ENCODE measurements around the gene ZNF480. TPM values are rescaled to one million over a fixed set of nuclear protein-coding genes. Genes with fewer than 3 reads are reported as not detected.
A peak's percentile ranks its signal among the peaks of the same experiment; 100 is the strongest.

The ZNF480 gene
- total and polyA plus RNA-seq, 2 of the 13 experiments (the other 11 are each of a cell fraction or from before 2014, with no cell fraction given), result 2.1 to 9.6 TPM

DNA sequence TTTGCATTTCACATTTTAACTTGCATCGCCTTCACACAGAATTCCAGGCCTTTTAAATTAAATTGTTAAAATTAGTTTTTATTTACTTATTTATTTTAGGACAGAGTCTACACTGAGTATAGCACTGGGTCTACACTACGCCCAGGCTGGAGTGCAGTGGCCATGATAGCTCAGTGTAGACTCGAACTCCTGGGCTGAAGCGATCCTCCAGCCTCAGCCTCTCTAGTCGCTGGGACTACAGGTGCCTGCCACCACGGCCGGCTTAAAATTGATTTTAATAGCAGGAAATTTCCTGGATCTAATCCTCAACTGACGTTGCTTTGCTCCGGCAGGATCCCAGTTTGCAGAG is 38.8 kb downstream of the ZNF480 start:
- WGBS (ENCODE audit: low lambda C conversion rate), result 78% methylated on average over 8 of the region's 9 CpGs
- Histone ChIP-seq H3K9me3 (ENCODE audit: low read length) (peaks cover 63% of the 10 kb centered on the region), H3K9ac (ENCODE audit: insufficient read depth, low read depth, low read length) (no peak overlapping the region), H3K4me3 (replicated peaks in 1 of 3; ENCODE audit: insufficient read depth in 1 of 3, low read depth in 2 of 3, low read length in 3 of 3) (peak overlapping the region; percentile 64 to 79 (median 72)), H3K27ac (ENCODE audit: extremely low read length, insufficient read depth, low read length) (no peak overlapping the region), H4K20me1 (ENCODE audit: insufficient read depth, low read length) (no peaks in the 10 kb centered on the region), H2AFZ (ENCODE audit: low read length) (no peak overlapping the region), H3K4me2 (ENCODE audit: low read depth, low read length) (peak overlapping the region; percentile 61), H3K4me1 (ENCODE audit: insufficient read depth, low read length) (no peaks in the 10 kb centered on the region), H3K27me3 (ENCODE audit: control insufficient read depth in 1 of 2, insufficient read depth in 2 of 2, low read length in 2 of 2) (no peaks in the 10 kb centered on the region), H3K79me2 (ENCODE audit: insufficient read depth, low read length) (no peaks in the 10 kb centered on the region), H3K36me3 (replicated peaks in 1 of 2; ENCODE audit: control insufficient read depth in 1 of 2, insufficient read depth in 2 of 2, low read length in 2 of 2) (no peaks in the 10 kb centered on the region)
- intact Hi-C loops (cut with micrococcal nuclease; ENCODE audit: unreplicated experiment) (no loop called here), in situ Hi-C loops (cut with HindIII; ENCODE audit: extremely low pct_ligation_motif_present, low pct_unique_long_range_greater_than_20kb) (no loop called here)
- no peak for DNase-seq (ENCODE audit: low spot score)
- CTCF ChIA-PET (ENCODE audit: low intra/inter-chr PET ratio, low total read pairs), result no interaction called here
- POLR2A ChIA-PET, result no interaction called here
- TF ChIP-seq GTF2F1 (IDR thresholded peaks at IDR 0.05; ENCODE audit: low read length) (no peak), ZBTB38 (CRISPR knock-in tag; IDR thresholded peaks at IDR 0.05) (0 out of 2 replicates have a peak, but pooled peaks have one; percentile 12)
- no peak for FAIRE-seq
- peak; percentile 33; the same call in 1 of the 3 replicates for ATAC-seq
- BruUV-seq (replicated peaks), result no TSS peak

DNA sequence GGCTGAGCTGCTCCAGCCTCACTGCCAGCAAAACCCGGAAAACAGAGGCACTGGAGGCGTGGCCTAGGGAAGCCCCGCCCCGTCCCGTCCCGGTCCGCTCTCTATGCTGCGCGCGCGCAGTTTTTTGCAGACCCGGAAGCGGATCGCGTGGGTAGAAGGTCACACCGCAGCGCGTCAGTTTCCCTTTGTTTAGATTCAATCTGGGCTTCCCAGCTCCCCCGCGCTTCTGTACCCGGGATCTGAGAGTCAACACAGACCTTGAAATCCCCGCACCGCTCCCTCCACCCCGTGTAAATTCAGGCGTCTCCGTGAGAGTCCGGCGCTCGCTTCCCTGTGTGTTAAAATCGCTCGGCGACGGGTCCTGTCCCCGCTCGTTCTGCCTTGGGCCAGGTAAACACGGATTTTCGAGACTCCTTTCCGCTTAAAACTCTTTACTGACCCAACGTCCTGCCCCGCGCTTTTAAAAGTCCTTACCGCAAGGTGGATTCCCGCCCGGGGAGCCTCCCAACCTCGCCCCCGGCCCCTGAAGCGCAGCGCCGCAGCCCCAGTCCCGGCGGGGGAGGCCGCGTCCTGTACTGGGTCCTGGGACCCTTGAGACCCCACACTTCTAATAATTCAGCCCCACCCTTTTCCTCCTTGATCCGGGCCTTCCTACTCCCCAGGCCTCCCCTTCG is 39.3 kb downstream of the ZNF480 start, which contains the start of gene ZNF610:
TSS of gene ZNF610 (plus strand) at position 127 of the 674 bp plus-strand sequence. CDS start 12,930 bp downstream, outside the sequence.
- Histone ChIP-seq H3K4me3 (replicated peaks in 1 of 3; ENCODE audit: insufficient read depth in 1 of 3, low read depth in 2 of 3, low read length in 3 of 3) (peak within 1 kb of the TSS; percentile 64 to 79 (median 72)), H3K9ac (ENCODE audit: insufficient read depth, low read depth, low read length) (peak within 1 kb of the TSS; percentile 72), H4K20me1 (ENCODE audit: insufficient read depth, low read length) (no peaks in the 10 kb centered on the region), H3K4me1 (ENCODE audit: insufficient read depth, low read length) (no peaks in the 10 kb centered on the region), H3K79me2 (ENCODE audit: insufficient read depth, low read length) (no peaks in the 10 kb centered on the region), H2AFZ (ENCODE audit: low read length) (no peak within 1 kb of the TSS), H3K36me3 (replicated peaks in 1 of 2; ENCODE audit: control insufficient read depth in 1 of 2, insufficient read depth in 2 of 2, low read length in 2 of 2) (no peaks in the 10 kb centered on the region), H3K9me3 (ENCODE audit: low read length) (peaks cover 58% of the 10 kb centered on the region), H3K27me3 (ENCODE audit: control insufficient read depth in 1 of 2, insufficient read depth in 2 of 2, low read length in 2 of 2) (no peaks in the 10 kb centered on the region), H3K4me2 (ENCODE audit: low read depth, low read length) (peak within 1 kb of the TSS; percentile 61), H3K27ac (ENCODE audit: extremely low read length, insufficient read depth, low read length) (peak within 1 kb of the TSS; percentile 48)
- 41% methylated on average over 51 of the region's 55 CpGs for WGBS (ENCODE audit: low lambda C conversion rate)
- POLR2A ChIA-PET, result no interaction called here
- intact Hi-C loops (cut with micrococcal nuclease; ENCODE audit: unreplicated experiment) (no loop called here), in situ Hi-C loops (cut with HindIII; ENCODE audit: extremely low pct_ligation_motif_present, low pct_unique_long_range_greater_than_20kb) (no loop called here)
- TSS peak; percentile 78 for BruUV-seq (replicated peaks)
- DNase-seq (ENCODE audit: low spot score) (peak; percentile 59), ATAC-seq (peak; percentile 83), FAIRE-seq (no peak)
- CTCF ChIA-PET (ENCODE audit: low intra/inter-chr PET ratio, low total read pairs), result no interaction called here
- no peak for TF ChIP-seq MEF2D (CRISPR knock-in tag; IDR thresholded peaks at IDR 0.05)
- TF ChIP-seq SRSF1 (optimal IDR thresholded peaks at IDR 0.05; ENCODE audit: low read depth, low read length), result peak; percentile 39
- TF ChIP-seq RELA (CRISPR knock-in tag; IDR thresholded peaks at IDR 0.05), result no peak
- TF ChIP-seq, protein P1, sequence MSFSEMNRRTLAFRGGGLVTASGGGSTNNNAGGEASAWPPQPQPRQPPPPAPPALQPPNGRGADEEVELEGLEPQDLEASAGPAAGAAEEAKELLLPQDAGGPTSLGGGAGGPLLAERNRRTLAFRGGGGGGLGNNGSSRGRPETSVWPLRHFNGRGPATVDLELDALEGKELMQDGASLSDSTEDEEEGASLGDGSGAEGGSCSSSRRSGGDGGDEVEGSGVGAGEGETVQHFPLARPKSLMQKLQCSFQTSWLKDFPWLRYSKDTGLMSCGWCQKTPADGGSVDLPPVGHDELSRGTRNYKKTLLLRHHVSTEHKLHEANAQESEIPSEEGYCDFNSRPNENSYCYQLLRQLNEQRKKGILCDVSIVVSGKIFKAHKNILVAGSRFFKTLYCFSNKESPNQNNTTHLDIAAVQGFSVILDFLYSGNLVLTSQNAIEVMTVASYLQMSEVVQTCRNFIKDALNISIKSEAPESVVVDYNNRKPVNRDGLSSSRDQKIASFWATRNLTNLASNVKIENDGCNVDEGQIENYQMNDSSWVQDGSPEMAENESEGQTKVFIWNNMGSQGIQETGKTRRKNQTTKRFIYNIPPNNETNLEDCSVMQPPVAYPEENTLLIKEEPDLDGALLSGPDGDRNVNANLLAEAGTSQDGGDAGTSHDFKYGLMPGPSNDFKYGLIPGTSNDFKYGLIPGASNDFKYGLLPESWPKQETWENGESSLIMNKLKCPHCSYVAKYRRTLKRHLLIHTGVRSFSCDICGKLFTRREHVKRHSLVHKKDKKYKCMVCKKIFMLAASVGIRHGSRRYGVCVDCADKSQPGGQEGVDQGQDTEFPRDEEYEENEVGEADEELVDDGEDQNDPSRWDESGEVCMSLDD (CRISPR knock-in tag; IDR thresholded peaks at IDR 0.05; ENCODE audit: borderline replicate concordance), result no peak
- TF ChIP-seq PHF20 (CRISPR knock-in tag; IDR thresholded peaks at IDR 0.05), result peak; percentile 70
- TF ChIP-seq ZNF879 (CRISPR knock-in tag; IDR thresholded peaks at IDR 0.05), result no peak
- no peak for TF ChIP-seq ZNF496 (CRISPR knock-in tag; IDR thresholded peaks at IDR 0.05; ENCODE audit: insufficient replicate concordance)
- no peak for TF ChIP-seq STAT5B (CRISPR knock-in tag; IDR thresholded peaks at IDR 0.05)
- no peak for TF ChIP-seq NR2F1 (CRISPR knock-in tag; IDR thresholded peaks at IDR 0.05)
- 0 out of 2 replicates have a peak, but pooled peaks have one; percentile 27 for TF ChIP-seq PHF21A (CRISPR knock-in tag; IDR thresholded peaks at IDR 0.05)
- no peak for TF ChIP-seq FOXO1 (CRISPR knock-in tag; IDR thresholded peaks at IDR 0.05)
- no peak for TF ChIP-seq RBM22 (optimal IDR thresholded peaks at IDR 0.05; ENCODE audit: low read length)
- TF ChIP-seq ZNF335 (CRISPR knock-in tag; IDR thresholded peaks at IDR 0.05), result no peak
- TF ChIP-seq, protein P2, sequence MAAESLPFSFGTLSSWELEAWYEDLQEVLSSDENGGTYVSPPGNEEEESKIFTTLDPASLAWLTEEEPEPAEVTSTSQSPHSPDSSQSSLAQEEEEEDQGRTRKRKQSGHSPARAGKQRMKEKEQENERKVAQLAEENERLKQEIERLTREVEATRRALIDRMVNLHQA (CRISPR knock-in tag; IDR thresholded peaks at IDR 0.05), result no peak
- no peak for TF ChIP-seq ZNF768 (CRISPR knock-in tag; IDR thresholded peaks at IDR 0.05)
- no peak for TF ChIP-seq JARID2 (CRISPR knock-in tag; IDR thresholded peaks at IDR 0.05; ENCODE audit: insufficient replicate concordance)

Measured in HepG2 (cell line).